ENCODE results near the gene TMEM213.

DNA sequence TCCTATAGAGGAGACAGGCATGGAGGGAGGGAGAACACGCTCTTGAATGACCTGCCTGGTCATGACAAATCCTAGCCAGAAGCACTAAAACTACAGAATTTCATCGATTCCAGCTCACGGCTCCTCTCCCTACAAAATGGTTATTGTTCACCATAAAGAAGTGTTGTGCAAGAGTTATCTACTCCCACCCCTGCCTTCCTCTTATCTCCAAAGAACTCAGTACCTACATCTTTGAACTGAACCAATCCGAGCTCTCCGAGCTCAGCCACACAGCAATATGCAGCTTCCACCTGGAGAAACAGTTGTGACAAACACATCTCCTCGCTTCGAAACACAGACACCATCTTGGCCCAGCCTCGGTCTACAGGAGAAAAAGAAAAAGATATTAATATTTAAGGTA lies 26.9 kb upstream of the TMEM213 start:
- TF ChIP-seq, protein P1, sequence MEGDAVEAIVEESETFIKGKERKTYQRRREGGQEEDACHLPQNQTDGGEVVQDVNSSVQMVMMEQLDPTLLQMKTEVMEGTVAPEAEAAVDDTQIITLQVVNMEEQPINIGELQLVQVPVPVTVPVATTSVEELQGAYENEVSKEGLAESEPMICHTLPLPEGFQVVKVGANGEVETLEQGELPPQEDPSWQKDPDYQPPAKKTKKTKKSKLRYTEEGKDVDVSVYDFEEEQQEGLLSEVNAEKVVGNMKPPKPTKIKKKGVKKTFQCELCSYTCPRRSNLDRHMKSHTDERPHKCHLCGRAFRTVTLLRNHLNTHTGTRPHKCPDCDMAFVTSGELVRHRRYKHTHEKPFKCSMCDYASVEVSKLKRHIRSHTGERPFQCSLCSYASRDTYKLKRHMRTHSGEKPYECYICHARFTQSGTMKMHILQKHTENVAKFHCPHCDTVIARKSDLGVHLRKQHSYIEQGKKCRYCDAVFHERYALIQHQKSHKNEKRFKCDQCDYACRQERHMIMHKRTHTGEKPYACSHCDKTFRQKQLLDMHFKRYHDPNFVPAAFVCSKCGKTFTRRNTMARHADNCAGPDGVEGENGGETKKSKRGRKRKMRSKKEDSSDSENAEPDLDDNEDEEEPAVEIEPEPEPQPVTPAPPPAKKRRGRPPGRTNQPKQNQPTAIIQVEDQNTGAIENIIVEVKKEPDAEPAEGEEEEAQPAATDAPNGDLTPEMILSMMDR (optimal IDR thresholded peaks at IDR 0.05 in 1 of 3, IDR thresholded peaks at IDR 0.05 in 1 of 3, conservative IDR thresholded peaks at IDR 0.05 in 1 of 3; ENCODE audit: extremely low read depth in 1 of 3, insufficient read depth in 2 of 3, low read length in 3 of 3), result no peak
- TF ChIP-seq EZH2 (IDR thresholded peaks at IDR 0.05; ENCODE audit: low read length), result no peak

All from keratinocyte (primary cell).